Skeletal muscle satellite cell (primary cell): ENCODE results near the gene MT2A. TPM values are rescaled to one million over a fixed set of nuclear protein-coding genes. Genes with fewer than 3 reads are reported as not detected.
A peak's percentile ranks its signal among the peaks of the same experiment; 100 is the strongest.

Experiments used
- H3K27me3 ChIP-seq: 2 replicates; pipeline ENCODE4 v1.7.0; 2013; ENCODE audit warnings: low read length; ENCODE audit not compliant: control insufficient read depth, insufficient read depth
- H3K36me3 ChIP-seq: 2 replicates; pipeline ENCODE4 v1.7.0; 2013; ENCODE audit warnings: mild to moderate bottlenecking, control low read depth, low read length; ENCODE audit not compliant: insufficient read depth
- H3K4me1 ChIP-seq: 2 replicates; pipeline ENCODE4 v1.7.0; 2013; ENCODE audit warnings: low read length; ENCODE audit not compliant: control insufficient read depth, insufficient read depth
- H3K4me2 ChIP-seq: 2 replicates; pipeline ENCODE4 v1.7.0; 2013; ENCODE audit warnings: mild to moderate bottlenecking, low read length
- H3K4me3 ChIP-seq: 2 replicates; pipeline ENCODE4 v1.7.0; 2013; ENCODE audit warnings: low read length
- H3K9ac ChIP-seq: 2 replicates; pipeline ENCODE4 v1.7.0; 2013; ENCODE audit warnings: mild to moderate bottlenecking, low read depth, low read length, moderate library complexity
- H3K9me3 ChIP-seq: replicated peaks from 2 replicates; pipeline ENCODE4 v1.7.0; 2013; ENCODE audit warnings: mild to moderate bottlenecking, control low read depth, low read length
- total RNA-seq: library from RNA; depleted of rRNA; stranded (reverse); fragments of >200 nt; gene quantifications from 2 replicates; pipeline ENCODE4 v1.2.3, GENCODE V29; 2012; rRNA removed

MT2A gene
- total RNA-seq = 524 and 636 TPM in 2 replicates

DNA sequence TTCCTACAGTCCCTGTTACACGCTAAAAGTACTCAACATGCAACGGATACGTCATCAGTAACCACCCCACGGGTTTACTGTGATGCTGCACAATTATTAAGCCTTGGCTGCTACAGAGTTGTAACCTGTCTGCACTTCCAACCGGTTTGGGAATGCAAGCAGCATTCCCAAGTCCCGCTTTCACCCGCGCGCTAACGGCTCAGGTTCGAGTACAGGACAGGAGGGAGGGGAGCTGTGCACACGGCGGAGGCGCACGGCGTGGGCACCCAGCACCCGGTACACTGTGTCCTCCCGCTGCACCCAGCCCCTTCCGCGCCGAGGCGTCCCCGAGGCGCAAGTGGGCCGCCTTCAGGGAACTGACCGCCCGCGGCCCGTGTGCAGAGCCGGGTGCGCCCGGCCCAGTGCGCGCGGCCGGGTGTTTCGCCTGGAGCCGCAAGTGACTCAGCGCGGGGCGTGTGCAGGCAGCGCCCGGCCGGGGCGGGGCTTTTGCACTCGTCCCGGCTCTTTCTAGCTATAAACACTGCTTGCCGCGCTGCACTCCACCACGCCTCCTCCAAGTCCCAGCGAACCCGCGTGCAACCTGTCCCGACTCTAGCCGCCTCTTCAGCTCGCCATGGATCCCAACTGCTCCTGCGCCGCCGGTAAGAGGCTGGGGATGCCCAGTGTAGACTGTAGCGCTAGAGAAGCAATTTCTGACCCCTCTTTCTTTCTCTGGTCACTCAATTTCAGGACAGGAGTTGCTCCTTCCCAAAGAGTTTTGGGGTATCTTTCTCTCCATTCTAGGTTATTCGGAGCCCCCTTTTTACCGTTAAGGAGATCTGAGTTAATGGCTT, at the start of gene MT2A:
MT2A (plus strand) TSS at position 542 of the 833 bp plus-strand sequence; CDS start at position 614, 72 bp downstream.
- H3K27me3 ChIP-seq = no peaks in the 10 kb centered on the region
- peak within 1 kb of the TSS; percentile 90 for H3K9ac ChIP-seq
- H3K36me3 ChIP-seq = no peaks in the 10 kb centered on the region
- H3K4me3 ChIP-seq = peak within 1 kb of the TSS; percentile 80
- H3K4me2 ChIP-seq = peak within 1 kb of the TSS; percentile 86
- H3K9me3 ChIP-seq = no peaks in the 10 kb centered on the region
- H3K4me1 ChIP-seq = peaks cover 60% of the 10 kb centered on the region

DNA sequence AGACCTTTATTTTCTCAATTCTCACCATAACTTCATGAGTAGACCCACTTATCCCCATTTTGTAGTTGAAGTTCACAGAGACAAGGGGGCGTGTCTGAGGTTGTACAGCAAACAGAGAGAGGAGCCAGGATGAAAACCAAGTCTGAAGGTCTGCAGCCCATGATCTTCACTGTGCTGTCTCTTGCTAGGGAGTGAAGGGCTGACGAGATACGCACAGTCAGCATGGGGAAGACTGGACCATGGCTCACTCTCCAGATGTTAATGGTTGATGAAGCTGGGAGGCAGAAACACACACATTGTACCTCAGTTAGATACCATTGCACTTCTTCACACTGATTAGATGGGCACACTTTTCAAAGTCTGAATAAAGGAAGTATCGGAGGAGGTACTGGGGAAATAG, 49.3 kb upstream of the MT2A start:
- Histone ChIP-seq H3K4me1 (peaks cover 10% of the 10 kb centered on the region), H3K4me2 (no peak overlapping the region), H3K4me3 (no peak overlapping the region), H3K9me3 (no peaks in the 10 kb centered on the region), H3K36me3 (no peaks in the 10 kb centered on the region), H3K27me3 (peaks cover 40% of the 10 kb centered on the region), H3K9ac (no peak overlapping the region)

DNA sequence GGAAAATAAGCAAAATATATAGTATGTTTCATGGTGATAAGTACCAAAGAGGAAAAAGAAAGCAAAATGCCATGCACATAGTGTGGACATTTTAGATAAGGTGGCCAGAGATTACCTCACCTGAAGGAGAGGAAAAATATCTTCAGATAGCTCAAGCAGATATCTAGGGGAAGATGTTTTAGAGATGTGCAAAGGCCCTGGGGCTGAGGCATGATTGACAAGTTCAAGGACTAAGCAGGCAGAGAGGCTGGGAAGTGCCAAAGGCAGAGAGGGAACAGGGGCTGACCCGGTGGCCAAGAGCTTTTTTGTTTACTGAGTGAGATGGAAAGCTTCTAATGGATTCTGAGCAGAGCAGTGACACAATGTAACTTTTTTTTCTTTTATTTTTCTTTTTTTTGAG, 47.9 kb upstream of the MT2A start:
- no peaks in the 10 kb centered on the region for H3K36me3 ChIP-seq
- peaks cover 40% of the 10 kb centered on the region for H3K27me3 ChIP-seq
- H3K4me2 ChIP-seq = no peak overlapping the region
- peaks cover 10% of the 10 kb centered on the region for H3K4me1 ChIP-seq
- no peaks in the 10 kb centered on the region for H3K9me3 ChIP-seq
- H3K9ac ChIP-seq = no peak overlapping the region
- no peak overlapping the region for H3K4me3 ChIP-seq

DNA sequence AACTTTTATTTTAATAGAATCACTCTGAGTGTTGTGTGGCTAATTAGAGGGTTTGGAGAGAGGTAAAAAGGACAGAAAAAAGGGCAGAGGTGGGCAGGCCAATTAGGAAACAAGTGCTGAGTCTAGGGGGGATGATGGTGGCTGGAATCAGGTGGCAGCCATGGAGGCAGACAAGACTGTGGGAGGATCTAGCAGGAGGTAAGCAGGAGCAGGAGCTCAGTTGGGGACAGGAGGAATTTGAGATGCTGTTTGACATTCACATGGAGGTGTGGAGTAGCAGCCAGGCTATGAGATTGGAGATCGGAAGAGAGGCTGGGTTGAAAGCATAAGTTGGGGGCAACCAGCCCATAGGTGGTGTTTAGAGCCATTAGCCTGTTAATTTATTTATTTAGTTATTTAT, 47.3 kb upstream of the MT2A start:
- H3K4me3 ChIP-seq = no peak overlapping the region
- H3K4me2 ChIP-seq = no peak overlapping the region
- H3K4me1 ChIP-seq = peaks cover 10% of the 10 kb centered on the region
- H3K27me3 ChIP-seq = peaks cover 39% of the 10 kb centered on the region
- no peak overlapping the region for H3K9ac ChIP-seq
- H3K9me3 ChIP-seq = no peaks in the 10 kb centered on the region
- H3K36me3 ChIP-seq = no peaks in the 10 kb centered on the region

- H3K27me3 ChIP-seq = peaks cover 60% of the 10 kb centered on the region
- H3K9me3 ChIP-seq = no peaks in the 10 kb centered on the region
- H3K4me2 ChIP-seq = no peak within 1 kb of the TSS
These were observed 43.4 kb upstream of the MT2A start, which contains the start of gene MT4 for GRCh38 chr16:56564793-56565477. MT4 (plus strand) TSS chr16:56565073; CDS start chr16:56565129, 56 bp downstream.

GRCh38 chr16:56569971-56570370, 38.4 kb upstream of the MT2A start:
- H3K4me1 ChIP-seq = no peaks in the 10 kb centered on the region
- no peak overlapping the region for H3K4me3 ChIP-seq
- peaks cover 61% of the 10 kb centered on the region for H3K27me3 ChIP-seq
- H3K9me3 ChIP-seq = peaks cover 4% of the 10 kb centered on the region
- H3K9ac ChIP-seq = no peak overlapping the region
- H3K36me3 ChIP-seq = no peaks in the 10 kb centered on the region
- H3K4me2 ChIP-seq = no peak overlapping the region

More at GRCh38 chr16:56564793-56565477, 43.4 kb upstream of the MT2A start, which contains the start of gene MT4:
- Histone ChIP-seq H3K4me1 (no peaks in the 10 kb centered on the region), H3K36me3 (no peaks in the 10 kb centered on the region), H3K4me3 (no peak within 1 kb of the TSS), H3K9ac (no peak within 1 kb of the TSS)

- no peak overlapping the region for H3K9ac ChIP-seq
- no peaks in the 10 kb centered on the region for H3K36me3 ChIP-seq
- H3K4me2 ChIP-seq = no peak overlapping the region
- H3K9me3 ChIP-seq = peaks cover 4% of the 10 kb centered on the region
- no peak overlapping the region for H3K4me3 ChIP-seq
- H3K27me3 ChIP-seq = peaks cover 48% of the 10 kb centered on the region
- H3K4me1 ChIP-seq = no peaks in the 10 kb centered on the region
These were observed 36.9 kb upstream of the MT2A start for GRCh38 chr16:56571525-56571924.

DNA sequence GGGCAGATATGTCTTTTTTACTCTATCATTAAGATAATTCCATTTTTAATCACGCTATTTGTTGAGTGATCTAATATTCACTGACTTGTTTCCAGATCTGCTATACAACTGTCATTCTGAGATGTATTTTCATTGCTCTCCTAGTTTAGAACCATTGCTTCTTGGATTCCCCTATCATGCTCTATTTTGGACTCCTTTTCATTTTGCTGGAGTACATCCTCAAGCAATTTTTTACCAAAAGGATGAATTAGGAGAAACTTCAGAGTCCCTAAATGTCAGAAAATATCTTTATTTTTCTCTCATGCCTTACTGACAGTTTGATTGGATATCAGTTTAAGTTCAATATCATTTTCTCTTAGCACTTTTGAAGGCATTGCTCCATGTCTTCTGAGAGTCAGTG, 33.8 kb upstream of the MT2A start:
- Histone ChIP-seq H3K9me3 (peaks cover 4% of the 10 kb centered on the region), H3K4me1 (no peaks in the 10 kb centered on the region), H3K4me3 (no peak overlapping the region), H3K36me3 (no peaks in the 10 kb centered on the region), H3K9ac (no peak overlapping the region), H3K4me2 (no peak overlapping the region), H3K27me3 (peaks cover 25% of the 10 kb centered on the region)

DNA sequence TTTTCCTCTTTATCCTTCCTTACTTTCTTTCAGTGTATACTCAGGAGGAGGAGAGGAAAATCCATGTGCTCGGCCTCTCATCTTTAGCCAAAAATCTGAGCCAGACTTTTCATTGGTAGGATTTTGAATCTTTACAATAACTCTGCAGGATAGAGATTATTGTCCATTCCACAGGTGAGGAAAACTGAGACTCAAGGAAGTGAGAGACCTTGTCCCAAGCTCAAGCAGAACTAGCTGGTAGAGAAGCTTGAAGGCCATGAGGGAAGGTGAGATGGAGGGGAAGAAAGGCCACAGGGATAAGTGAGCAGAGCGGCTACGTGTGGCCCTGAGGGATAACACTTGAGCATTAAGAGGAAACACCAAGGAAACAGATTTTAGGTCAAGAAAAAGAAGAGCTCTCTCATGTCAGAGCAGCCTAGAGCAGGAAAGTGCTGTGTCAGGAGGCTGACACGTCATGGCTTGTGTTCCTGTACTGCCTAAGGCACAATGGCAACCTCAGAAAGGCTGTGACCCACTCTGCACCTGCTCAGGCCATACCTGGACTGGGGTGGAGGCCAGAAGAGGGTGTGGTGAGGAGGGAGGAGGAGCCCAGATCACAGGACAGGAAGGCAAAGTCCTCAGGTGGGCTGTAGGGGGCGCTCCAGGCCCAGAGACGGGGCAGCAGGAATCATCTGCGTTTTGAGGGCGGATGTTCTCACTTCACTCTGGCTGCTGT, 31.6 kb upstream of the MT2A start:
- no peak overlapping the region for H3K4me3 ChIP-seq
- peaks cover 12% of the 10 kb centered on the region for H3K27me3 ChIP-seq
- H3K36me3 ChIP-seq = no peaks in the 10 kb centered on the region
- H3K4me1 ChIP-seq = no peaks in the 10 kb centered on the region
- no peak overlapping the region for H3K9ac ChIP-seq
- H3K4me2 ChIP-seq = no peak overlapping the region
- peaks cover 4% of the 10 kb centered on the region for H3K9me3 ChIP-seq

DNA sequence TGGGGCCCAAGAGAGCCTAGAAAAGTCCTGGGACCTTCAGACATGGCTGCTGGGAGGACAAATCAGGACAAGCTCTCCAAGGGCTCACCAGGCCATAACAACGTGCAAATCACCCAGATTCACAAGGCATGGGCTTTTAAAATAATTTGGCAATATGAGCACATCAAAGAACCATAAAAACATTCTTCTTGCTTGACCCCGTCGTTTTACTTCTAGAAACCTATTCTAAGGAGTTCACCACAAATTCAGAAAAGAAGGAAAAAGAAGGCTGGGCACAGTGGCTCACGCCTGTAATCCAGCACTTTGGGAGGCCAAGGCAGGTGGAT, 31.1 kb upstream of the MT2A start:
- no peak overlapping the region for H3K4me2 ChIP-seq
- no peak overlapping the region for H3K4me3 ChIP-seq
- peaks cover 4% of the 10 kb centered on the region for H3K9me3 ChIP-seq
- peaks cover 9% of the 10 kb centered on the region for H3K27me3 ChIP-seq
- no peak overlapping the region for H3K9ac ChIP-seq
- no peaks in the 10 kb centered on the region for H3K36me3 ChIP-seq
- H3K4me1 ChIP-seq = no peaks in the 10 kb centered on the region

DNA sequence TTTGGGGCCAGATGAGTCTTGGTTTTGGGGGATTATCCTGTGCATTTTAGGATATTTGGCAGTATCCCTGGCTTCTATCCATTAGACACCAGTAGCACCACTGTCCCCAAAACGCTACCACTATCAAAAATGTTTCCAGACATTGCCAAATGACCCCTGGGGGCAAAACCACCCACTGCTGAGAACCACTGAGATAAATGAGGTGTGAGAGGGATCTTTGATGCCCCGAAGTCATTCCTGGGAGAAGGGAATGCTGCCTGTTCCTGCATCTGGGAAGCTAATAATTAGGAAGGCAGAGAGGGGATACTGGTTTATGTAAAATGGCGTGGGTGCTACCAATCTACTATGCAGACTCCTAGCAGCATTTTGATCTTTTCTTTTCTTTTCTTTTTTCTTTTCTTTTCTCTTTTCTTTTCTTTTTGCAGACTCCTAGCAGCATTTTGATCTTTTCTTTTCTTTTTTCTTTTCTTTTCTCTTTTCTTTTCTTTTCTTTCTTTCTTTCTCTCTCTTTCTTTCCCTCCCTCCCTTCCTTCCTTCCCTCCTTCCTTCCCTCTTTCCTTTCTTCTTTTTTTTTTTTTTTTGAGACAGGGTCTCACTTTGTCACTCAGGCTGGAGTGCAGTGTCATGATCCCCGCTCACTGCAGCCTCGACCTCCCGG, 27.9 kb upstream of the MT2A start:
- Histone ChIP-seq H3K9me3 (no peaks in the 10 kb centered on the region), H3K4me3 (no peak overlapping the region), H3K9ac (no peak overlapping the region), H3K27me3 (peaks cover 19% of the 10 kb centered on the region), H3K4me1 (no peaks in the 10 kb centered on the region), H3K36me3 (no peaks in the 10 kb centered on the region), H3K4me2 (no peak overlapping the region)
